HG03064 (cell line): ENCODE results near the gene SRGN.
"Not testable (repeated sequence)": the region's sequence is repeated elsewhere in the genome, so short reads cannot be mapped to it uniquely, and the experiment has no call there.

Source experiments
- ATAC-seq: cut with Tn5 transposase; IDR thresholded peaks from one replicate; pipeline ENCODE4 v1.9.1; 2021; ENCODE audit warnings: low read depth; ENCODE audit not compliant: unreplicated experiment

The SRGN gene

GRCh38 chr10:69125554-69125953, 37.7 kb downstream of the SRGN start:
- ATAC-seq: no peak

DNA sequence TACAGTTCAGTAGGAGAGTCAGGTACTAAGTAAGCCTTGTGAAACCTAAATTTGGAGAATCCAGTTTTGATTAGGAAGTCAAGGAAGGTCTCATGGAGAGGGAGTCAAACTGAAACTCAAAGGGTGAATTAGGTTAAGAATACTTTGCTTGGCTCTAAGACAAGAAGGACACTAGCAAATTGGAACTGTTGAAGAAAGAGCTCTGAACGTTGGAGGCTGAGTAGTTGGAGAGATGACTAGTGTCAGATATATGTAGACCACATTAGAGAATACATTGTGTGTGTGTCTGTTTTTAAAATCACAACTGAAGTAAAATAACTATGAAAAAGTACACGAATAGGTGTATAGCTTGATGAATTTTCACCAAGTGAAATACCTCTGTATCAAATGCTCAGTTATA, 42.3 kb downstream of the SRGN start:
- no peak for ATAC-seq

DNA sequence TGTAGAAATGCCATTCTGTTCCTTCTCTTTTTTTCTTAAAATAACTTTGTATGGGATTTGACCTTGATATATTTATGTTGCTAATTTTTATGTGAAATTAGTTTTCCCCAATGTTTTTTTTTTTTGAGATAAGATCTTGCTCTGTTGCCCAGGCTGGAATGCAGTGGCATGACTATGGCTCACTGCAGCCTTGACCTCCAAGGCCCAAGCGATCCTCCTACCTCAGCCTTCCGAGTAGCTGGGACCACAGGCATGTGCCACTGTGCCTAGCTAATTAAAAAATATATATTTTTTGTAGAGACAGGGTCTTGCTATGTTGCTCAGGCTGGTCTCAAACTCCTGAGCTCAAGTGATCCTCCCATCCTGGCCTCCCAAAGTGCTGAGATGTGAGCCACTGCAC, 52.1 kb downstream of the SRGN start:
- no peak for ATAC-seq

DNA sequence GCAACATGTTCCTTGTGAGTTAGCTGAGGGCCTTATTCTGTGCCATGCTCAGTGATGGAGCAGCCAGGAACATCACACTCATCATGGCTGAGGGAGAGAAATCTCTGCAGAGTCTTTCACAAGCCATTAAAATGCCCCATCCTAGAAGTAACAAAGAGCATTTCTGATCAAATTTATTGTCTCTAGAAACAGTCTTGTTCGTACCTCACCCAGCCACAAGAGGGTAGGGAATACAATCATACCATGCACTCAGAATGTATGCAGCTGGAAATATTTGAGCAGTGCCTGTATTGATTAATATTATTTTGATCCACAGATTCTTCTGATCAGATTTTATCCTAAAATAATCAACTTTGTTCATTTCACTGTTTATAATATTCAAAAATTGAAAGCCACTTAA, 53.4 kb downstream of the SRGN start:
- no peak for ATAC-seq

DNA sequence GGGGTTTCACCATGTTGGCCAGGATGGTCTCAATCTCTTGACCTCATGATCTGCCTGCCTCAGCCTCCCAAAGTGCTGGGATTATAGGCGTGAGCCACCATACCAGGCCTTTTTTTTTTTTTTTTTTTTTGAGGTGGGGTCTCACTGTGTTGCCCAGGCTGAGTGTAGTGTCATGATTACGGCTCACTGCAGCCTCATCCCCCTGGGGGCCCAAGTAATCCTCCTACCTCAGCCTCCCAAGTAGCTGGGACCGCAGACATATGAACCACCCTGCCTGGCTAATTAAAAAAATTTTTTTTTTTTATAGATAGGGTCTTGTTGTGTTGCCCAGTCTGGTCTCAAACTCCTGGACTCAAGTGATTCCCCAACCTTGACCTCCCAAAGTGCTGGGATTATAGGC, 54.2 kb downstream of the SRGN start:
- not testable (repeated sequence) for ATAC-seq

GRCh38 chr10:69142983-69143382, 55.1 kb downstream of the SRGN start:
- ATAC-seq: no peak

DNA sequence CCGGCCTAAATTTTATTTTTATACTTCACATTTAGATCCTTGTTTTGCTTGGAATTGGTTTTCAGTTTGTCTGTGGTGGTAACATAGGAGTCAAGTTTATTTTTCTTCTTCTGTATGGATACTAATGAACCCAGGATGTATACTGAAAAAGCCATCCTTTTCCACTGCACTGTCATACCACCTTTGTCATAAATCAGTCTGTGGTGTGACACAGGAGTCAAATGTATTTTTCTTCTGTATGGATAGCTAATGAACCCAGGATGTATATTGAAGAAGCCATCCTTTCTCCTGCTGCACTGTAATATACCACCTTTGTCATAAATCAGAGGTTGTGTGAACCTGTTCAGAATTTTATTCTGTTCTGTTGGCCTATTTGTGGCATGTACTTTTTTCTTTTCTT, 57.4 kb downstream of the SRGN start:
- ATAC-seq: no peak

GRCh38 chr10:69145864-69146263, 58.0 kb downstream of the SRGN start:
- no peak for ATAC-seq

GRCh38 chr10:69146759-69147158, 58.9 kb downstream of the SRGN start:
- ATAC-seq: no peak

- ATAC-seq: no peak
Measured at GRCh38 chr10:69151984-69152383, 64.1 kb downstream of the SRGN start.

DNA sequence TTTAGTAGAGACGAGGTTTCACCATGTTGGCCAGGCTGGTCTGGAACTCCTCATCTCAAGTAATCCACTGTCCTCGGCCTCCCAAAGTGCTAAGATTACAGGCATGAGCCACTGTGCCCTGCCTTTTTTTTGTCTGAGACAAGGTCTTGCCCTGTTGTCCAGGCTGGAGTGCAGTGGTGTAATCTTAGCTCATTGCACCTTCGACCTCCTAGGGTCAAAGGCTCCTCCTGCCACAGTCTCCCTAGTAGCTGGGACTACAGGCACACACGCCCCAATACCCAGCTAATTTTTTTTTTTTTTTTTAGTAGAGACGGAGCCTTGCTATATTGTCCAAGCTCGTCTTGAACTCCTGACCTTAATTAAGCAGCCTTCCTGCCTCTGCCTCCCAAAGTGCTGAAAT, 65.3 kb downstream of the SRGN start:
- ATAC-seq: no peak
